ENCODE data around the gene TOB1. TPM values are rescaled to one million over a fixed set of nuclear protein-coding genes. Genes with fewer than 3 reads are reported as not detected.

Gene TOB1
- total and polyA plus RNA-seq, 12 donors: 22.4 to 332 (median 62.7) TPM

DNA sequence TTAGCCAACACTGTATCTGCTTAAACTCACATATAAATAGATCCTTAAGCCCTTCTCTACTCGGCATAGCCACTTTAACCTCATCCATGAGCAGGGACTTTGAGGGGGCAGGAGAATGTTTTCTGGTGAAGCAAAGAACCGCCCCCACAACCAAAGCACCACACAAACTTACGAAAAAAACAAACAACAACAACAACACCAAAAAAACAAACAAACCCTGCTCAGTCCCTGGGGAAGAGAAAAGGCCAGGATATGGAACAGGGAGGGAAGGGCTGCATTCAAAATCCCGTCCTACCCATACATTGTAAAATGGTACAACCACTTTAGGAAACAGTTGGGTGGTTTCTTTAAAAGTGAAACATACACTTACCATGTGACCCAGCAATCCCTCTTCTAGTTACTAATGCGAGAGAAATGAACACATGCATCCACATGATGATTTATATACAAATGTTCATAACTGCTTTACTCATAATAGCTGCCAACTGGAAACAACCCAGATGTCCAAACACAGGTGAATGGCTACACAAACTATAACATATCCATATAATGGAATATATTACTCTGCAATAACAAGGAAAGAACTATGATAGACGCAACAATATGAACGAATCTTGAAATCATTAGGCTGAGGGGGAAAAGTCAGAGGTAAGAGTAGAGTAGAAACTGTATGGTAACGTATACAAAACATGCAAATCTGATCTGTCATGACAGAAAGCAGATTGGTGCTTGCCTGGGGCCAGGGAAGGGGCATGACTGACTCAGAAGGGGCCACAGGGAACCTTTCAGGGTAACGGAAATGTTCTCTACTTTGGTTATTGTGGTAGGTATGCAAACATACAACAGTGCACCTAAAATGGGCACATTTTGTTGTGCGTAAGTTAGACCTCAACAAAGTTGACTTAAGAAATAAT lies 37.7 kb upstream of the TOB1 start:
- no peaks in the 10 kb centered on the region for H3K27me3 ChIP-seq
- DNase-seq: no peak
- no peak overlapping the region for H3K4me3 ChIP-seq
- TF ChIP-seq, protein P1, sequence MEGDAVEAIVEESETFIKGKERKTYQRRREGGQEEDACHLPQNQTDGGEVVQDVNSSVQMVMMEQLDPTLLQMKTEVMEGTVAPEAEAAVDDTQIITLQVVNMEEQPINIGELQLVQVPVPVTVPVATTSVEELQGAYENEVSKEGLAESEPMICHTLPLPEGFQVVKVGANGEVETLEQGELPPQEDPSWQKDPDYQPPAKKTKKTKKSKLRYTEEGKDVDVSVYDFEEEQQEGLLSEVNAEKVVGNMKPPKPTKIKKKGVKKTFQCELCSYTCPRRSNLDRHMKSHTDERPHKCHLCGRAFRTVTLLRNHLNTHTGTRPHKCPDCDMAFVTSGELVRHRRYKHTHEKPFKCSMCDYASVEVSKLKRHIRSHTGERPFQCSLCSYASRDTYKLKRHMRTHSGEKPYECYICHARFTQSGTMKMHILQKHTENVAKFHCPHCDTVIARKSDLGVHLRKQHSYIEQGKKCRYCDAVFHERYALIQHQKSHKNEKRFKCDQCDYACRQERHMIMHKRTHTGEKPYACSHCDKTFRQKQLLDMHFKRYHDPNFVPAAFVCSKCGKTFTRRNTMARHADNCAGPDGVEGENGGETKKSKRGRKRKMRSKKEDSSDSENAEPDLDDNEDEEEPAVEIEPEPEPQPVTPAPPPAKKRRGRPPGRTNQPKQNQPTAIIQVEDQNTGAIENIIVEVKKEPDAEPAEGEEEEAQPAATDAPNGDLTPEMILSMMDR (IDR thresholded peaks at IDR 0.05): no peak
- TF ChIP-seq POLR2A (IDR thresholded peaks at IDR 0.05): no peak
- no peaks in the 10 kb centered on the region for H3K4me1 ChIP-seq (replicated peaks in 1 of 2)
- H3K27ac ChIP-seq: peak overlapping the region in 2 of 5 donors; percentile 73 to 81
- 82 to 88% (median 86%) methylated on average over 10 of the region's 10 CpGs for WGBS, 4 donors
- intact Hi-C loops (cut with DNase I): no loop called here
- H3K36me3 ChIP-seq (replicated peaks in 1 of 2): no peaks in the 10 kb centered on the region
- H3K9me3 ChIP-seq (replicated peaks in 1 of 3): no peaks in the 10 kb centered on the region

DNA sequence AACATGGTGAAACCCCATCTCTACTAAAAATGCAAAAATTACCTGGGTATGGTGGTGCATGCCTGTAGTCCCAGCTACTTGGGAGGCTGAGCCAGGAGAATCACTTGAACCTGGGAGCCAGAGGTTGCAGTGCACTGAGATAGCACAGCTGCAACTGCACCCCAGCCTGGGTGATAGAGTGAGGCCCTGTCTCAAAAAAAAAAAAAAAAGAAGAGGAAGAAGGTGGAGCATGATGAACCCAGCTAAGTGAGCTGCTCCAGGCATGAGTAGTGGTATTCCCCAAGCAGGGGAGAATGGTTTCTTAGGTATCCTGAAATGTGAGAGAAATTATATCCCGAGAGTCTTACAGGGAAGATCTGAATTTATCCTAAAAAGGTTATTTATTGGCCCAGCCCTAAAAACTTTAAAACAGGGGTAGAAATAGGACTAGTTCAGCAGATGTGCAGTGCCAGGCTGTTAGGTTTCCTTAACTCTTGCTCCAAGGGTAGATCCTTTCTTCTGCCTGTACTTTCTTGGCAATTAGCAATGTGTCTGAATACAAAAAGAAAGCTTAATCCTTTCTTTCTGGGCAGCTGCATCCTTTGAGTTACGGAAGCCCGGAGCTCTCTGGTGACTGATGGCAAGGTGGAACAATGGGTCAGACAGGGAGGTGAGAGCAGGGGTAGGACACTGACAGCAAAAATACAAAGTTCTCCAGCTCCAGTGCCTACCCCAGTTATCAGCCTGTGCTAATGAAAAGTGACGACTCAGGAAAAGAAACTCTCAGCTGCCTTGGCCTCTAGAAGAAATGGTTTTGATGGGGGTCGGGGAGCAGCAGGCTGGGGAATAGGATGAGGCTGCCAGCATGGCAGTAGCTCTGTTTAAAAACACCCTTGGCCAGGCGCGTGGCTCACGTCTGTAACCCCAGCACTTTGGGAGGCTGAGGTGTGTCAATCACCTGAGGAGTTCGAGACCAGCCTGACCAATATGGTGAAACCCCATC lies 36.5 kb upstream of the TOB1 start:
- WGBS, 4 donors: 85 to 87% (median 86%) methylated on average over 9 of the region's 9 CpGs

DNA sequence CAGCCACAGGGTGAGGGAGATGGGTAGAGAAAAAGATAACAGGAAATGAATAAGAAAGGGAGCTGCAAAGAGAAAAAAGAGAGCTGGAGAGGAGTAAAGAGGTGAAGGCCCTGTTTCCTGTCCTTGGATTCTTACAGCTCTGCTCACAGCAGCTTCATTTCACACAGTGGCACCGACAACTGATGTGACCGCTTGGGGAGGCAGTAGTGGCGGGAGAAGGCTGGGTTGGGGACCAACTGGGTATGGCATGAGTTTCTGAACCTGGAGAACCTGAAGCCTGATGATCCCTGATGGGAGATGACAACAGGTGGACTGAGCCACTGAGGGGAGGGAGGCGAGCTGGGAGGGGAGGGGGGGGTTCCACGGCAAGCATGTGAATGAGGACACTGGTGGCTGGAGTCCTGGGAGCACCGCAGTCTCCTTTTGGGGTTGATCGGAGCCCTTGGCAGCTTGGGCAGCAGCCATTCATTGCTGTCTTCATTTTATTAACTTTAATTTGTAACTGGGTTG lies 34.3 kb upstream of the TOB1 start:
- no peak for DNase-seq
- no peaks in the 10 kb centered on the region for H3K4me1 ChIP-seq (replicated peaks in 1 of 2)
- no peak for TF ChIP-seq POLR2A (IDR thresholded peaks at IDR 0.05)
- TF ChIP-seq, protein P1 (IDR thresholded peaks at IDR 0.05): no peak
- intact Hi-C loops (cut with DNase I): no loop called here
- no peaks in the 10 kb centered on the region for H3K27me3 ChIP-seq
- WGBS, 4 donors: 67 to 74% (median 71%) methylated on average over 6 to 7 of the region's 7 CpGs
- H3K36me3 ChIP-seq (replicated peaks in 1 of 2): no peaks in the 10 kb centered on the region
- no peaks in the 10 kb centered on the region for H3K9me3 ChIP-seq (replicated peaks in 1 of 3)
- no peak overlapping the region for H3K27ac ChIP-seq
- no peak overlapping the region for H3K4me3 ChIP-seq

More for the DNA sequence above, 36.5 kb upstream of the TOB1 start:
- no peak for TF ChIP-seq POLR2A (IDR thresholded peaks at IDR 0.05)
- TF ChIP-seq, protein P1 (IDR thresholded peaks at IDR 0.05): no peak
- H3K27me3 ChIP-seq: no peaks in the 10 kb centered on the region
- no peaks in the 10 kb centered on the region for H3K4me1 ChIP-seq (replicated peaks in 1 of 2)
- H3K36me3 ChIP-seq (replicated peaks in 1 of 2): no peaks in the 10 kb centered on the region
- no peaks in the 10 kb centered on the region for H3K9me3 ChIP-seq (replicated peaks in 1 of 3)
- intact Hi-C loops (cut with DNase I): no loop called here
- DNase-seq: no peak
- H3K27ac ChIP-seq: peak overlapping the region in 1 of 5 donors; percentile 81
- H3K4me3 ChIP-seq: no peak overlapping the region
